DMS114 treated with DMSO at 0.1 percent for 48 hours (cell line): ENCODE results near the gene FAM169A.
"Not testable (repeated sequence)": the region's sequence is repeated elsewhere in the genome, so short reads cannot be mapped to it uniquely, and the experiment has no call there.

Experiments used
- DNase-seq: peaks from one replicate; lab custom pipeline; 2025; ENCODE audit not compliant: unreplicated experiment; lab: John Stamatoyannopoulos, UW

Gene FAM169A

DNA sequence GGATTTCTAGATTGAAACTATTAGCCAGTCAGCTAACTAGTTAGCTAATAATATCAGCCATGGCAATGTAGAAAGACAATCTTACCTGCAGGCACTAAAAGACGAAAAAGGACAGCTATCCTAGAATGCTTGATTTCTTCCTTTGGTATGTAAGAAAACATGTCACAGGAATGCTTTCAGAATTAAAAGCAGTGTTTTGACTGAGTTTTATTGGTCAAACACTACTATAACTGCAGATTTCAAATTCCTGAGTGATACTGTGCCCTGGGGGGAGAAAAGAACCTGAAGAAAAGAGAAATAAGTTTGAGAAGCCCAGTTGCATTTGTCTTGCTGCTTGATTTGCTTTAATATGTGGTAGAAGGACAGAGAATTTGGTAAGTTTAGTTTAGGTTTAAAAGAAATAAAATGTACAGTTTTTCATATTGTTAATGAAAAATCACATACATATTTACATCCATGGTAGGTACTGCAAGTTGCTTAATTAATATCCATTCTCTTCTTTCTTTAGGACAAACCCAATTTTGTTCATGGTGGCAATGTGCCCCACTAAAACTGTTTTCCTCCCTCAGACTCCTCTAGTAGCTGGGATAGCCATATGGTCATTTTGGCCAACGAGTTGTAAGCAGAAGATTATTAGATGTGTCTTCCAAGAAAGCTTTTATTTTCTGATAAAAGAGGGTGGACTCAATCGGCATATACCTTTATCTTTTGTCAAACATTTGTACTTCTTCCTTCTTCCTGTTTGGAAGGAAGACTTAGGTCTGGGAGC, 4.3 kb upstream of the FAM169A start:
- no peak for DNase-seq

DNA sequence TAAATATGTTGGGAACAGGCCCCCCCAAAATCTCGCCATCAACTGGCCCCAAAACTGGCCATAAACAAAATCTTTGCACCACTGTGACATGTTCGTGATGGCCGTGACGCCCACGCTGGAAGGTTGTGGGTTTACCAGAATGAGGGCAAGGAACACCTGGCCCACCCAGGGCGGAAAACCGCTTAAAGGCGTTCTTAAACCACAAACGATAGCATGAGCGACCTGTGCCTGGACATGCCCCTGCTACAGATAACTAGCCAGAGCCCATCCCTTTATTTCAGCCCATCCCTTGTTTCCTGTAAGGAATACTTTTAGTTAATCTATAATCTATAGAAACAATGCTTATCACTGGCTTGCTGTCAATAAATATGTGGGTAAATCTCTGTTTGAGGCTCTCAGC, 3.2 kb upstream of the FAM169A start:
- DNase-seq: not testable (repeated sequence)

DNA sequence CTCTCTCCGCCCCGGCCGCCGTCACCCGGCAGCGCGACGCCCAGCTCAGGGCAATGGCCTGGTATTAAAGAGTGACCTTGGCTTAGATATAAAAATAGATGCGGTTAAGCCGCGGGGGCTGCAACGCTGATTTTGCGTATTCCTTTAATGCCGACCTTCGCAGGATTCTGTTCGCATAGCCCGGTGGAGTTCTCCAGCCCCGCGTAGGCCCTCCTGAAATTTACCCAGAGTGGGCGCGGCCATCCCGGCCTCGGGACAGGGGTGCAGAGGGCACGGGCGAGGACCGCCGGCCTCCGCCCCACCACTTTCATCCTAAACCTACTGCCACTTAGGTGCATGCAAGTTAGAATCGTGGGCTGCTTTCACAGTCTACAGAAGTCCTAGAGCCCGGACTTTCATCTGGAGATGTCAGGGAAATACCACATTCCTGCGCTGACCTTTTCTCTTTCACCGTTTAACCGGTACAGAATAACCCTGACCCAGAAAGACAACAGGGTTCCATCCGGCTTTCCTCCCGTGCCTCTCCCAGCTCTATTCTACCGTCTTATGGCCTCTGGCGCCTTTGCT, 492 bp upstream of the FAM169A start:
- no peak for DNase-seq

DNA sequence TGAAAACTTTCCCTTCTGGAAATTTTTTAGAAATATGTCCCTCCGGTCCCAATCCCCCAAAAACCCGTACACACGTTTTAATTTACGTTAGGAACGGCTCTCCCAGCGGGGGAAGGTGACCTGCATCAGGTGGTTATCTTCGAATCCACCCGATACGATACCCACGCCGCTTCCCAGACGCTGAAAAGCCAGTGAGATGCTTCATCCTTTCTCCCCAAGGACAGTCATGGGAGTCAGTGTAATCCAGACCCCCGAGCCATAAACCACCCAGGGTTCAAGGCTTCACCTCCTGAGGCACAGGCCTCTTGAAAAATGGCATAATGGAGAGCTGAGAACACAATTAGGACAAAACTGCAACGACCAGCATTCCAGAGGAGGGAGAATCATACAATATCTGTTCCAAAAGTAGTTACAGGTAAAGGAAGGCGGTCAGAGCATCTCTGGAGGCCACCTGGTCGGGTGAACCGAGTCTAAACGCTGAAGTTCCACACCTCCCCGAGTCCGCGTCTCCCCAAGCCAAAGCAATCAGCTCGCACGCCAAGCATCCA, 857 bp downstream of the FAM169A start:
- DNase-seq: no peak

DNA sequence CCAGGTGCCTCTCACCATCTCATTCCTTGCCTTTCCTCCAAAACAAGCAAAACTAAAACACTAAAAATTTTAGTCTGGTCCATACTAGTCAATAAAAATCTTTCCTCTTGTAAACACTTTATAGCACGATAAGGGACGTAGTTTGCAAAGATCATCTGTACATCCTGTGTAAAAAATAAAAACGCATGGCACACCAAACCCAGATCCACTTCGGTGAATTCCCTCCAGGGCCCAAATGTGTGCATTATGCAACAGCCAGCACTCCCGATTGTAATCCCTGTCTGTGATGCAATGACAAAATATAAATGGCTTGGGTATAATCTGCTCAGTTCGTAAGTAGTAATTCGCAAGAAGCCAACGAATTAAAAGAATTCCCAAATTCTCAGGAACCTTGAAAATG, 1.4 kb downstream of the FAM169A start:
- no peak for DNase-seq

DNA sequence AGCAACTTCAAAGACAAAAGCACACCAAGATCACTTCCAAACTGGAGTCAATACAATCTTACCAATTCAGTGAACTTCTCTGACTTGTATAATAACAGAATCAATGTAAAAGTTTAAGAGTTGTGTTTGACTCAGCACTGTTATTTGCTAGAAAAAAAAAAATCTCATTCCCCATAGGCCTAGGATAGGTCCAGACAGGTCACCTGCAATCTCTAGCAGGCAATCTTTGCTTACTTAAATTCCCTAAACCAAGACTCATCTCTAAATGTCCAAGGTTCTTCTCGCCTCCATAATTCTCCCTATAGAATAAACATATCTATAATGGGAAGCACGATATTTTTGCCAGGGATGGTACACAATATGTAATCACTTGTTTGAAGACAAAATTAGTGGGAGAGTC, 2.5 kb downstream of the FAM169A start:
- DNase-seq: no peak

DNA sequence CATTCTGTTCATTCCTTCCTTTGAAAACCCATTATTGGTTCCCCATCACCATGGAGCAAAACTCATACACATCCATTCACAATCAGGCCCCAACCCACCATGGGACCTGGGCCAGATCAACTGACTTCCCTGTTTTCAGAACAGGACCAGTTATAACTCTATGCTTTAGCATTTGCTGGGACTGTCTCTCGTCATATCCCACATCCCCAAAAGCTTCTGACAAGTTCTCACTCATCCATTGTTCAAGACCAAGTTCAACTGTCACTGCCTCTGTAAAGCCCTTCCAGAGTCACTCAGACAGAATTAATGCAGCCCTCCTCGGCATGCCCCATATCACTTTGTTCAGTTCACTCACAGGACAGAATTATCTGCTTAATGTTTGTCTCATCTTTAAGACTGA, 4.0 kb downstream of the FAM169A start:
- DNase-seq: no peak

DNA sequence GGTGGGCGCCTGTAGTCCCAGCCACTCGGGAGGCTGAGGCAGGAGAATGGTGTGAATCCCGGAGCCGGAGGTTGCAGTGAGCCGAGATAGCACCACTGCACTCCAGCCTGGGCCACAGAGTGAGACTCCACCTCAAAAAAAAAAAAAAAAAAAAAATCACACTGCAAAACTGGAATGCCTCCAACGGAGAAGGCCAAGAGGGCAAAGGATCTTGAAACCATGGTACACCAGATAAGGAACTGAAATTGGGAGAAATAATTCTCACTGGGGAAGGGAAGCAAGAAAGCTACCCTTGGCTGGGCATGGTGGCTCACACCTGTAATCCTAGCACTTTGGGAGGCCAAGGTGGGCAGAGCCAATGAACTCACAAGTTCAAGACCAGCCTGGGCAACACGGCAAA, 9.2 kb downstream of the FAM169A start:
- not testable (repeated sequence) for DNase-seq

DNA sequence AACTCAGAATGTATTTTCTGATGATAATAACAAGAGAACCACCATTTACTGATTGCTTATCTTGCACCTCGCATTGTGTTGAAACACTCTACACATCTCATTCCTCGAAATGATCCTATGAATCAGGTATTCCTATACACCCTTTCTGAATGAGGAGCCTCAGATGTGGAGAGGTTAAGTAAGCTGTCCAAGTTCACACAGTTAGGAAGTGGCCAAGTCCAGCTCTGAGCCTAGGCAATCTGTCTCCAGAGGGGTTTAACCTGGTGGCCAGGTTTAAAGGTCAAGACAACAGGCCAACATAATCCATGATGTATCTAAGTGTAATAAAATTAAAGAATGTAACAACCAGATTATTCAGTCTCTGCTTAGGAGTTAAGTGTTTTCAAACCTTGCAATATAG, 12.9 kb downstream of the FAM169A start:
- DNase-seq: no peak

DNA sequence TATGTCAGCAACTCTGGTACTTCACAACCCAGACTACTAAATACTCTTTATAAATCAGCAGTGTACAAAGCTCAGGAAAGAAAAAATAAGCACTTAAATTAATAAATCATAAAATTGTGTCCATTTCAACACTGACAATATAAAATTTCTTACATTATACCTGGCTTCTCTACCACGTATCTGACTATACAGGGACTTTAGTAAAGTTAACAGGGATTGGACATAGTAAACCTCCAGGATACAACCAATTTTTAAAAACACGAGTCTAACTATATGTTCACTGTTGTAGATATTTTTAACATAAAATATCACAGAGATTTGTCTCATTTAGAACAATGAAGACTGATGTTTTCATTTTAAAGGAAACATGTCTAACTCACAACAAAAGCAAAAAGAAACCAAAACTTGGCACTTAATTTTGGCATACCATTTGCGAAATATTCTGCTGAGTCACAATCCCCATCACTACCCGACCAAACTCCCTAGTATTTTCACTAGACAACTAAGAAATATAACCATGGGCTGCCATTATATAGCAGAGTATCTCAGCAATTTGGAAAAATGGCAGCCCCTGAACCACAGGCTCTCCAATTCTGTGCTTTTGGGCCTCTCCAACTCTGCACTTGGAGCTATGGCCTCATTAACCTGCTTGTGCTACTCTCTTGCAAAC, 14.4 kb downstream of the FAM169A start:
- DNase-seq: no peak

DNA sequence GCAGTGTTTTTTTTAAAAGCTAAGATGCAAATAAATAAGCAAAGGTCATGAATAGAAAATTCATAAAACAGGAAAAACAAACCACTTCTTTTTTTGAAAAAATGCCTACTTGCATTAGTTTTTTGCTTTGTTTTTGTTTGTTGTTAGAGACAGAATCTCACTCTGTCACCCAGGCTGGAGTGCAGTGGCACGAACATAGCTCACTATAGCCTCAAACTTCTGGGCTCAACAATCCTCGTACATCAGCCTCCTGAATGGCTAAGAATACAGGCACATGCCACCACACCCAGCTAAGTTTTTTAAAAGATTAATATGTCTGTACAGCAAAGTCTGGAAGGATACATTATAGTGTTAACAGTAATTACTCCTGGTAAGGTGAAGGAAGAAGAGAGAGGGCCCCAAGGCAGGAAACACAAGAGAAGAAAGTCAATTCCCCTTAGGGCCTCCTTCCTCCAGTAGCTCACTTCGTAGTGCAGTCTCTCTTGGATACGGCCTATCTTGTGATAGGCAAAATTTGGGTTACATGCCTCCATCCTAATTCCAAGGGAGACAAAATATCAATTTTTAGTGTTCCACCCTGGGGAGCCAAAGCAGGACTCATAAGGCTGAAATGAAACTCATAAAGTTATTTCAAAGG, 15.3 kb downstream of the FAM169A start:
- DNase-seq: no peak

DNA sequence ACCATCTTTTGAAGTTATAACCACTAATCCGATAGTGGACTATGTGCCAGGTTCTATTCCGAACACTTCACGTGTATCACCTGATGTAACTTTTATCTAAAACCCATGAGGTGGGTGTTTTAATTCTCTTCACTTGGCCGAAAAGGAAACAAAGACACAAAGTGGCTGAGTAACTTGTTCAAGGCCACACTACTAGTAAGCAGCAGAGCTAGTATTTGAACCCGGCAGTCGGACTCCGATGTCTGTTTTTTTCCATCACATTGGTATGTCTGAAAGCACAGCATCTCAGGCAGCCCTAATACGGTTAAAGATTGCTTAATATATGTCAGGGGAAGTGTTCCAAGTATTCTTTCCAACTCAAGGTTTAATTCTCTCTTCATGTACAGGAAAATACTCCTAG, 16.2 kb downstream of the FAM169A start:
- no peak for DNase-seq

DNA sequence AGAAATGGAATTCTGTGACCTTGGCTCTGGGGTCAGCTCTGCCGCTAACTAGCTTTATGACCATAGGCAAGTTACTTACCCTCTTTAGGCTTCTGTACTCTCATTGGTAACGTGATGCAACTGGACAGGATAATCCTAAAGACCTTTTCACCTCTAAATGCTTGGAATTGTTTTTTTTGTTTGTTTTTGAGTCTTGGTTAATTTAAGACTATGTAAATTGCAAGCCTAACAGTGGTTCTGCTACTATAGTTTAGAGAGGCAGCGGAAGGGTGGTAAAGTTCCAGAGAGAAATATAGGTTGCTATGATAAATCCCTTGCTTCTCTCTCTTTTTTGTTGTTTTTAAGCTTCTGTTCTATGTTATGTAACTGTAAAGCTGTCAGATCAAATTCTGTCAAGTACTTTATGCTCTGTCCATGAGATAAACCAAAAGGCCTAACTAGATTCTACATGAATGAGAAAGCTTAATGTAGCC, 17.6 kb downstream of the FAM169A start:
- no peak for DNase-seq

DNA sequence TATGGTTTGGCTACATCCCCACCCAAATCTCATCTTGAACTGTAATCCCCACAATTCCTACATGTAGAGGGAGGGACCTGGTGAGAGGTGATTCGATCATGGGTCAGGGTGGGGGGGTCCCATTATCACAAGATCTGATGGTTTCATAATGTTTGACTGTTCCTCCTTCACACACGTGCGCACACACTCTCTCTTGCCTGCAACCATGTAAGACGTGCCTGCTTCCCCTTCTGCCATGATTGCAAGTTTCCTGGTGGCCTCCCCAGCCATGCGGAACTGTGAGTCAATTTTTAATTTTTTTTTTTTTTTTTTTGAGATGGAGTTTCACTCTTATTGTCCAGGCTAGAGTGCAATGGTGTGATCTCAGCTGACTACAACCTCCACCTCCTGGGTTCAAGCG, 27.0 kb downstream of the FAM169A start:
- no peak for DNase-seq

DNA sequence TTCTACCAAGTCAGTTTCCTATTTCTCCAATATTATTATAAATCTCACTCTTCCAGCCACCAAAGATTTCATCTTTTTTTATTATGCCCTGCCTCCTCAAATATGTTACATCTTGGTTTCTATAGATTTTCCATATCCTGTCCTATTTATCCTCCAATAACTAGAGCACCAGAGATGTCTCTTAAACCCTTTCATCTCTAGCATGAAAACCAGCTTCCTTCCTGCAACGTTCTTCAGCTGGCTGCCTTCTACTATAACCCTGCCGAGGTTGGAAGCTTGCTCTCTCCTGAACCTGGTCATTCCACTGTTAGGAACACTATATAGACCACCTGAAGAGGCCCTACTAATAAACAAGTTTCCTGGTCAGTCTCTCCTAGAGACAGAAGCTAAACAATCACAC, 27.9 kb downstream of the FAM169A start:
- DNase-seq: no peak

DNA sequence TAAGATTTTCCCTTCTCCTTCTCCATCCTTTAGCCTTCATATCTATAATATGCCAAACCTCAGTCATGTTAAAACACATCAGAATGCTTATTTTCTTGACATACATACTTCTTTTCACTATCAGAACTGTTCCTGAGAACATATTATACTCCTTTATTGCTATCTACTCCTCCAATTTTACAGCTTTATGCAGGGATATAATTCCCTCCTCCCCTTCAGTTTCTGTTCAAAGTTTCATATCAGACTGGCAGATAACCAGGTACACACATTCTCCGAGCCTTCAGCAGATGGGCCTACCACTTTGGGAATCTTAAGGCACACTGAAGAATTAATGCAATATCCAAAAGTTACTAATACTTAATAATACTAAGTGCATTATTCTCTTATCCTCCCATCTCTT, 29.1 kb downstream of the FAM169A start:
- no peak for DNase-seq

DNA sequence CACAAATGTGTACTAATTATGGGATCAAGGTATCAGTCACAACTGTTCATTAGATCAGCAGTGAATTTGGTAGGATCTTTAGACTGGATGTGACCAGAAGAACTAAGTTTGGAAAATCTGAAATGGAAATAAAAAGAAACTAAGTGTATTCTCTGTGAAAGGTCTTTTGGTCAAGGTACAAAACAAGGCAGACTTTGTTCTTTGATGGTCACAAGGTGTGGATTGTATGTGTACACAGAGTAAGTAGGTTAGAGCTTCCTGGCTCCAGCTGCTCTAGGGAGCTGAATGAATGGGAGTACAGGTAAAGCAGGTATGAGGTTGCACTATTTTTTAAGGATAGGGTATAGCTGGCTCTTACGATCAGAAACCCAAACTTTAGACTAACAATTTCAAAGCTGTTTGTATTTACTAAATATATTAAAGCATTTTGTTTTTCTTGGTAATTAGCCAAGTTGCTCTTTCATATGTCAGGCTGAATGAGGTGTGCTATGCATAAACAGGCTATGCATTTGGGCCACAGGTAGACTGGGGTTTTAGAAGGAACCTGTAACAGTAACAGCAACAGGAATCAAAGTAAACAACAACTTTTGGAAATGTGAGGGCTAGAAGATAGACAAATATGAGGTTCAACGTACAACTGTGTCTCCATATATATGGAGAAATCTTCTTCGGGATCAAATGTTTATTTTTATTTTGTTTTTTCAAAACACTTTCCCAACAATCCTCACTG, 32.5 kb downstream of the FAM169A start:
- DNase-seq: no peak

DNA sequence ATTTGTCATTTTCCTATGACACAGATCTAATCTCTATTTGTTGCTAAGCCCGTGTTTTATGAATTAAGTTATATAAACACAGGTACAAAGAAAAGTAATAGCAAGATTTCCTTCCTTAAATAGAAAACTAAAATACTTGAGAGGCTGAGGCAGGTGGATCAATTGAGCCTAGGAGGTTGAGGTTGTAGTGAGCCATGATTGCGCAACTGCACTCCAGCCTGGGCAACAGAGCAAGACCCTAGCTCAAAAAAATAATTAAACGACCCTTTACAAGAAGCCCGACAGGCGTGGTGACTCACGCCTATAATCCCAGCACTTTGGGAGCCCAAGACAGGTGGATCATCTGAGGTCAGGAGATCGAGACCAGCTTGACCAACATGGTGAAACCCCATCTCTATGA, 36.8 kb downstream of the FAM169A start:
- no peak for DNase-seq

DNA sequence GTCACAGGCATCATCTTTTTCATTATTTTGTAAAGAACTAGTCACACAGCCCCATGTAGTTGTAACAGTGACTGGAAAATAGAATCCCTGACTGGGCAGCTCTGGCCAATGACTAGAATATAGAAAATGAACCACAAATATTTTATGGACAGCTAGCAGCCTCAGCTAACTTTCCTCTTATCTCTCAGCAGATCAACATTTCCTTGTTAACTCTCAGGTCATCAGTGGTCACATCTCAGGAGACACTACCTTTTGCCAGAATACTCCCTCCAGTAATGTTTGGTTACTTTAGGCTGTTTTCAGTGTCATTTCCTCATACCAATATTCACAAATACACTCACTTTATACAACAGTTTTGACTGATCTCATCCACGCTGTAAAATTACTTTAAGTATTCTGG, 43.9 kb downstream of the FAM169A start:
- no peak for DNase-seq

DNA sequence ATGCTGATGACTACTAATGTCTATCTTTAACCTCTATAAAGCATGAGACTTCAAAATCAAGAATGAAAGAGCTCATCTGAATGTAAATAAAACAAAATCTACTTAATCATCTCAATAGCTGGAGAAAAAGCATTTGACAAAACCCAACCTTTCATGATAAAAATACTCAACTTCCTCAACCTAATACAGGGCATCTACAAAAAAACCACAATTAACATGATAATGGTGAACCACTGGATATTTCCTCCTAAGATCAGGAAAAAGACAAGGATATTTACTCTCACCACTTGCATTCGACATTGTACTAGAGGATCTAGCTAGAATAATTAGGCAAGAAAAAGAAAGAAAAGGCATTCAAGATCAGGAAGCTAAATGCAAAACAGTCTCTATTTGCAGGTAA, 49.3 kb downstream of the FAM169A start:
- no peak for DNase-seq

DNA sequence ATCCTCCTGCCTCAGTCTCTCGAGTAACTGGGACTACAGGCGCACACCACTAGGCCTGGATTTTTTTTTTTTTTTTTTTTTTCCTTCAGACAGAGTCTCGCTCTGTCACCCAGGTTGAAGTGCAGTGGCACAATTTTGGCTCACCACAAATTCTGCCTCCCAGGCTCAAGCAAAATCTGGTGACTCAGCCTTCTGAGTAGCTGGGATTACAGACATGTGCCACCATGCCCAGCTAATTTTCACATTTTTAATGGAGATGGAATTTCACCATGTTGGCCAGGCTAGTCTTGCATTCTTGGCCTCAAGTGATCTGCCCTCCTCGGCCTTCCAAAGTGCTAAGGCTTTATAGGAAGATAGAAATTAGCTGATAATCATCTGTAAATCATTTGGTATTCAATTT, 55.3 kb downstream of the FAM169A start:
- DNase-seq: no peak
